DND-41 (cell line): ENCODE data around the gene EMD.
A peak's percentile ranks its signal among the peaks of the same experiment; 100 is the strongest.

Source experiments
- ATAC-seq: fragments of 200-7000 bp; cut with Tn5 transposase; 3 replicates; pipeline ENCODE4 v1.9.1; 2021; ENCODE audit warnings: low read depth; ENCODE audit not compliant: insufficient read depth
- DNase-seq: peaks from one replicate; pipeline ENCODE4 v3.0.0-alpha.2; 2020
- H2AFZ ChIP-seq: 2 replicates; pipeline ENCODE4 v1.6.0; 2012; ENCODE audit warnings: low read depth, low read length
- H3K27ac ChIP-seq: 2 replicates; pipeline ENCODE4 v1.5.1; 2012; ENCODE audit warnings: low read length, inconsistent platforms
- H3K27me3 ChIP-seq: fragments of 200-600 bp; sonication (generic); 2 replicates; pipeline ENCODE4 v1.6.0; 2012; ENCODE audit warnings: low read length, mild to moderate bottlenecking, inconsistent platforms; ENCODE audit not compliant: insufficient read depth, poor library complexity
- H3K36me3 ChIP-seq: 2 replicates; pipeline ENCODE4 v1.5.1; 2012; ENCODE audit warnings: low read length, inconsistent platforms; ENCODE audit not compliant: insufficient read depth
- H3K4me1 ChIP-seq: 2 replicates; pipeline ENCODE4 v1.5.1; 2012; ENCODE audit warnings: mild to moderate bottlenecking, low read length; ENCODE audit not compliant: insufficient read depth
- H3K4me2 ChIP-seq: 2 replicates; pipeline ENCODE4 v1.6.0; 2012; ENCODE audit warnings: mild to moderate bottlenecking, moderate library complexity, low read length, inconsistent platforms; ENCODE audit not compliant: insufficient read depth
- H3K4me3 ChIP-seq, 2 experiments: fragments of 200-600 bp in 1 of 2; shearing (Covaris generic) in 1 of 2; 2 replicates each; pipeline ENCODE4 v1.5.1; 2012 to 2016; ENCODE audit warnings: inconsistent platforms in 2 of 2, low read length in 2 of 2, mild to moderate bottlenecking in 2 of 2, low read depth in 1 of 2, moderate library complexity in 1 of 2
- H3K79me2 ChIP-seq: 2 replicates; pipeline ENCODE4 v1.6.0; 2012; ENCODE audit warnings: low read length, inconsistent platforms; ENCODE audit not compliant: insufficient read depth
- H3K9ac ChIP-seq: 2 replicates; pipeline ENCODE4 v1.6.0; 2012; ENCODE audit warnings: low read depth, mild to moderate bottlenecking, inconsistent platforms, low read length, moderate library complexity
- H3K9me3 ChIP-seq: 2 replicates; pipeline ENCODE4 v1.5.1; 2012; ENCODE audit warnings: low read length, moderate library complexity, mild to moderate bottlenecking, inconsistent platforms; ENCODE audit not compliant: insufficient read depth, severe bottlenecking
- H4K20me1 ChIP-seq: 2 replicates; pipeline ENCODE4 v1.6.0; 2012; ENCODE audit warnings: low read length; ENCODE audit not compliant: insufficient read depth
- CTCF ChIP-seq: IDR thresholded peaks from 2 replicates; pipeline ENCODE4 v1.5.1; 2012; ENCODE audit warnings: borderline replicate concordance, low read length, moderate library complexity, mild to moderate bottlenecking; ENCODE audit not compliant: poor library complexity, severe bottlenecking; ENCODE audit errors: extremely low read depth
- EZH2 ChIP-seq: IDR thresholded peaks from 3 replicates; pipeline ENCODE4 v1.6.1; 2012; ENCODE audit warnings: borderline replicate concordance, low read depth, mild to moderate bottlenecking, moderate library complexity, low read length, inconsistent platforms; ENCODE audit not compliant: severe bottlenecking

The EMD gene

GRCh38 chrX:154365997-154366665 lies 13.0 kb upstream of the EMD start:
- Histone ChIP-seq H3K4me2 (peak overlapping the region; percentile 90; the same call in 1 of the 2 replicates), H3K9me3 (no peaks in the 10 kb centered on the region), H3K4me3 (no peak overlapping the region), H3K79me2 (peaks cover 88% of the 10 kb centered on the region), H3K9ac (no peak overlapping the region), H3K36me3 (peaks cover 83% of the 10 kb centered on the region), H2AFZ (no peak overlapping the region), H3K4me1 (peaks cover 30% of the 10 kb centered on the region), H3K27ac (no peak overlapping the region), H4K20me1 (peaks cover 83% of the 10 kb centered on the region), H3K27me3 (no peaks in the 10 kb centered on the region)
- DNase-seq: no peak
- TF ChIP-seq CTCF: no peak
- TF ChIP-seq EZH2: no peak
- no peak for ATAC-seq

GRCh38 chrX:154366666-154367055 lies 12.4 kb upstream of the EMD start:
- Histone ChIP-seq H3K9me3 (no peaks in the 10 kb centered on the region), H3K27me3 (no peaks in the 10 kb centered on the region), H3K9ac (no peak overlapping the region), H4K20me1 (peaks cover 80% of the 10 kb centered on the region), H3K4me1 (peaks cover 33% of the 10 kb centered on the region), H3K4me3 (no peak overlapping the region), H3K79me2 (peaks cover 82% of the 10 kb centered on the region), H3K4me2 (peak overlapping the region; percentile 90; the same call in 1 of the 2 replicates), H3K27ac (no peak overlapping the region), H3K36me3 (peaks cover 78% of the 10 kb centered on the region), H2AFZ (no peak overlapping the region)
- no peak for TF ChIP-seq EZH2
- TF ChIP-seq CTCF: no peak
- ATAC-seq (no peak), DNase-seq (no peak)

- peak overlapping the region; percentile 90 for H3K9ac ChIP-seq
Observed at GRCh38 chrX:154367474-154368308, 11.4 kb upstream of the EMD start.

More at GRCh38 chrX:154367474-154368308, 11.4 kb upstream of the EMD start:
- H3K9me3 ChIP-seq: no peaks in the 10 kb centered on the region
- peaks cover 4% of the 10 kb centered on the region for H3K27me3 ChIP-seq
- H2AFZ ChIP-seq: no peak overlapping the region
- DNase-seq (no peak), ATAC-seq (no peak)
- peaks cover 68% of the 10 kb centered on the region for H3K36me3 ChIP-seq
- H3K4me1 ChIP-seq: peaks cover 43% of the 10 kb centered on the region
- peaks cover 72% of the 10 kb centered on the region for H3K79me2 ChIP-seq
- H3K4me2 ChIP-seq: peak overlapping the region; percentile 90
- TF ChIP-seq CTCF: no peak
- TF ChIP-seq EZH2: no peak
- peaks cover 76% of the 10 kb centered on the region for H4K20me1 ChIP-seq
- H3K27ac ChIP-seq: peak overlapping the region; percentile 98
- peak overlapping the region in 1 of 2 experiments; percentile 99; a peak in 1 of 4 replicates for H3K4me3 ChIP-seq
